ENCODE measurements around the gene SETD1A. TPM values are rescaled to one million over a fixed set of nuclear protein-coding genes. Genes with fewer than 3 reads are reported as not detected.

Gene SETD1A
- total RNA-seq, 1 donor from 2014 or later: 17.8 TPM

GRCh38 chr16:31032736-31033708 is 75.5 kb downstream of the SETD1A start, which contains the start of gene STX4:
Gene STX4, plus strand, starts transcription at chr16:31033558. Its CDS starts 248 bp downstream, at chr16:31033806.
- ATAC-seq: peak; percentile 96
- intact Hi-C loops (cut with DNase I): no loop called here
- peak; percentile 99 for DNase-seq (ENCODE audit: low spot score)

GRCh38 chr16:31033709-31034492 is 76.3 kb downstream of the SETD1A start:
- intact Hi-C loops (cut with DNase I): no loop called here
- ATAC-seq (peak; percentile 91), DNase-seq (ENCODE audit: low spot score) (peak; percentile 96)

Other genes starting within 250 kb of the SETD1A start
- 21.3 TPM for gene PHKG2, start 209.3 kb upstream of the SETD1A start, total RNA-seq
- 5.5 TPM for gene CFAP119, start 195.7 kb upstream of the SETD1A start, total RNA-seq
- 92.9 TPM for gene RNF40, start 195.4 kb upstream of the SETD1A start, total RNA-seq
- 14.0 TPM for gene ZNF629, start 170.5 kb upstream of the SETD1A start, total RNA-seq
- gene BCL7C, start 63.7 kb upstream of the SETD1A start, total RNA-seq: 36.6 TPM
- gene CTF1, start 61.1 kb upstream of the SETD1A start, total RNA-seq: 13.3 TPM
- 13.1 TPM for gene FBXL19, start 34.2 kb upstream of the SETD1A start, total RNA-seq
- 21.8 TPM for gene ORAI3, start 8.7 kb upstream of the SETD1A start, total RNA-seq
- gene HSD3B7, start 27.5 kb downstream of the SETD1A start, total RNA-seq: 16.3 TPM
- gene STX1B, start 52.9 kb downstream of the SETD1A start, total RNA-seq: 2.1 TPM
- 93.5 TPM for gene STX4, start 75.8 kb downstream of the SETD1A start, total RNA-seq
- gene ZNF668, start 116.5 kb downstream of the SETD1A start, total RNA-seq: 6.8 TPM
- gene ZNF646, start 116.7 kb downstream of the SETD1A start, total RNA-seq: 16.3 TPM
- gene PRSS53, start 131.2 kb downstream of the SETD1A start, total RNA-seq: 3.1 TPM
- gene VKORC1, start 137.0 kb downstream of the SETD1A start, total RNA-seq: 65.0 TPM
- gene BCKDK, start 150.6 kb downstream of the SETD1A start, total RNA-seq: 35.0 TPM
- 67.3 TPM for gene KAT8, start 159.9 kb downstream of the SETD1A start, total RNA-seq
- not detected for gene PRSS8, start 178.0 kb downstream of the SETD1A start, total RNA-seq
- gene PRSS36, start 192.3 kb downstream of the SETD1A start, total RNA-seq: 4.3 TPM
- gene FUS, start 222.4 kb downstream of the SETD1A start, total RNA-seq: 259 TPM
- 20.3 TPM for gene PYCARD, start 245.0 kb downstream of the SETD1A start, total RNA-seq